22Rv1 (cell line): ENCODE data around the gene CREG2.

Experiments
- CTCF ChIP-seq: fragments of 450-650 bp; IDR thresholded peaks from 2 replicates; pipeline ENCODE4 v1.5.1; 2017; ENCODE audit warnings: mild to moderate bottlenecking
- ZFX ChIP-seq: fragments of 450-650 bp; IDR thresholded peaks from 2 replicates; pipeline ENCODE4 v1.6.1; 2017; ENCODE audit warnings: antibody characterized with exemption, borderline replicate concordance

GRCh38 chr2:101374821-101375561 lies 12.3 kb downstream of the CREG2 start:
- no peak for TF ChIP-seq CTCF
- TF ChIP-seq ZFX, result no peak
